Islet of Langerhans (tissue), 1 donor: ENCODE measurements around the gene PARD3.

Source experiments
- FAIRE-seq: peaks from one replicate; lab custom pipeline; 2011; peaks lifted over from hg19 to GRCh38; lab: Jason Lieb, UNC

PARD3 gene

DNA sequence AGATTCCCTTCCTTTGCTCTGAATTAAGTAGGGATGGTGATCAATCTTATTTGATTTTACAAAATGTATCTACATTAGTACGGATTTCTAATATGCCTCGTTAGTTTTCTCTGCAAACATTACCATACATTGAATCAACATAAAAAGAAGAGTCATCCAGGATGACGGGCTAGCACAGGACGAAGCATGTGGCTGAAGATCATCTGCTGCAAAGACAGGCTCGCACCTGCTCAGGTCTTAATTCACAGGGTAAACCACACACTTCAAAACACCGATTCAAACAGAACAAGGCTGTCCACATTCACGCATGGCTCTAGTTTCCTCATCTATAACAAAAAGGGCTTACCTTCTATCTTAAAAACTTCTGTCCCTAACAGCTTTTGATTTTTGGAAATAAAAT lies 323.0 kb downstream of the PARD3 start:
- FAIRE-seq, result peak; percentile 72

DNA sequence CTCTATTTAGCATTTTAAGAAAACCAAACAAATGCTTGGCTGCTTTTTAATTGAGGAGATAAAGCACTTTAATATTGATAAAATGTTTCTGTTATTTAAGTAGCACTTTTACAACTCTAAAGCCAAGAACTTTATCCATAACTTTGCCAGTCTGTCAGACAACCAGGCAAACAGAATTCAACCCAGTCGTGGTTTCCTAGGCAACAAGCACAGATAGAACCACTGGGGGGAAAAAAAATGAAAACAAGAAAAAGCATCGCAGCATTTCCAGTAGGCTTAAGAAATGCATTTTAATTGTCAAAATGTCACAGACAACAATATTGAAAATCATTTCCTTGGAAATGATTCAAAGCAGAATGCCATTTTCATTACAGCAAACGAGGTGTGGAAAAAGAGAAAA lies 323.4 kb downstream of the PARD3 start:
- no peak for FAIRE-seq

DNA sequence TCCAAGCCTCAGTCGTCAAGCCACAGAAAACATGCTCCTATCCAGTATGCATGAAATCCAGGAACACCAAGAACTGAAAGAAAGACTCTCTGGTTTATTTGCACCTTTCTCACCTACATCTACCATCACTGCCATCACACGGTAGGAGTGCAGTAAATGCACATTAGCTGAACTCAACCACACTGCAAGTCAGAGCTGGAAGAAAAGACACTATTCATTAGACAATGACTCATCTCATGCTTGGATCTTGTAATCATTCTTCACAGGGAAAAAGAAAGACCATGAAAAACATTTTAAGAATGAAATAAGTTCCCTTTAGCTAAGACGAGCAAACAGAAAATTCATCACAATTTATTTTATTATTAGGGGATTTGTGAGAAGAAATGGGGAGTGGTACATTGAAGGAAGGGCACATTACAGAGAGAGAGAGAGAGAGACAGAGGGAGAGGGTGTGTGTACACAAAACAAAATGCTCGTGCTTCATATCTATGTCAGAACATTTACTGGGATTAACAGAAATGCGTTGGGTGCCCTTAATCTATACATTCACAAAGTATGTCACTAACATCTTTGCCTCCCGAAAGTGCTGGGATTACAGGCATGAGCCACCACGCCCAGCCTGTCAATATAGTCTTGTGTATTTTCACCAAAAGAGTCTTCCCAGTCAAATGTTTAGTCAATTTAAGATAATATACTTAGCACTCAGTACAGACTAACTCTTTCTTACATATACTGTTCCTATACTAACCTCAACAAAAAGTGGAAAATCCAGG lies 324.9 kb downstream of the PARD3 start:
- FAIRE-seq, result no peak

DNA sequence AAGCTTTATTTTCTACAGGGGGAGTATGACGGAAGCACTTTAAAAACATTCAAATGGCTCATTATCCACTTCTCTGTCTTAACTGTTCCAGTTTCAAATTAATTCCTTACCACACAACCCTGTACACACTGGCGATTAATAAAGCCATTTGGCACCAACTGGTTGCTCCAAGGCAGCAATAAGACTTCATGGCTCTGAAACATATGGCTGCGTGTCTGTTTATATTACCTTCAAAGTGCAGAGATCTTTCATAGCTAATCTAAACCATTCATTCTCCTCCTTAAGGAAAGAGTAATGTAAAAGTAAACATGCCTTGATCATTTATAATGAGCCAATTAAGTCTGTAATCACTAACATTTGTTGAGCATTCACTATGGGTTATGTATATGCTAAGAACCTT lies 325.7 kb downstream of the PARD3 start:
- no peak for FAIRE-seq

DNA sequence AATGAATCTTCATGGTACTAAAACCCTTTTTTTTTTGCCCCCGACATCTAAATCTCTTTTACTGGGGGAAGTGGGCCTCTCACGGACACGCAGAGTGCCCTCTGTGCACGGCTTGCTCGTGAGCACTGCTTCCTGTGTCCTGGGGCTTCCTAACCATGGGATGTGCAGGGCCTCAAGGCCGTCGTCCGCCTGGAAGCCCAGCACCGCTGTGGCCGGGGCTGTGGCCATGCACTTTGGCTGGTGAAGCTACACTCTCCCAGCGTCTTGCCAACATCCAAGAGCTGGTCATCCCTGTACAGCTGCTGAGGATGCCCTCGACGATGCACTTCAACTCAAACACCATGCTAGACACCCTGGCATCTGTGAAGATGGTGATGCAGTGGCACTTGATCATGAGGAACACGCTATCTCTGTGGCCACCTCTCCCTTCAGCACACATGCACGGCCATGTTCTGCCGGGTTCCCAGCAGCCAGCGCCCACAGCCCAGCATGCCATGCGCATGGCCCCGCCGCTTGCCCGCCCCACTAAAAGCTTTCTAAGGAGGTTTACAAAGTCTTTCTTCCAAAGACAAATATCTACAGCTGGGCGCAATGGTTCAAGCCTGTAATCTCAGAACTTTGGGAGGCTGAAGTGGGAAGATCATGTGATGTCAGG lies 326.5 kb downstream of the PARD3 start:
- FAIRE-seq, result no peak

DNA sequence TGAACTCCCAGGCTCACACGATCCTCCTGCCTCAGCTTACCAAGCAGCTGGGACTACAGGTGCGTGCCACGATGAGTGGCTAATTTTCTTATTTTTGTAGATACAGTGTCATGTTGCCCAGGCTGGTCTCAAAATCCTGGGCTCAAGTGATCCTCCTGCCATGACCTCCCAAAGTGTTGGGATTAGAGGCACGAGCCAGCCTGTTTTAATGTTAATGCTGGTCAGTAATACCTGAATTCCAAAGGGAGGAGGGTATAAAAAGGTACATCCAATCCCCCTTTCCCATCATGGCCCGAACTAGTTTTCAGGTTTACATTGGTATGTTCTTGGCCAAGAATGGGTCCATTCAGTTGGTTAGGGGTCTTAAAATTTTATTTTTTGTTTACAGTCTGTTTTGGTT lies 329.1 kb downstream of the PARD3 start:
- FAIRE-seq, result no peak

DNA sequence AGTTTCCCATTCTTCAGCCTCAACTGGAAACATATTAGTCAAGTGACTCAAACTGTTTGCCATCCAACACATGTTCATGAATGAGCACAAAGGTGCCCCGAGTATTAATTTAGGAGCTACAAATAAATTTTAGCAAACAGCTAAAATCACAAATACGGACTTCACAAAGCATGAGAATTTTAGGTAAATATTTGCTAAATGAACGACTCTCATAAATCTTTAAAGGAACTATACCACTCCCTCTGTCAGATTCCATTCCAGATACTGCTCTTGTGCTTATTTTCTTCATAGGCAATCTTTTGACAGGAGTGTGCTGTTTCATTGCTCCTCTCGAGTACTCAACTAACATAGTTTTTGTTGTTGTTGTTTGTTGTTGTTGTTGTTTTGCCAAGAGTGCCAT lies 330.9 kb downstream of the PARD3 start:
- FAIRE-seq, result no peak

DNA sequence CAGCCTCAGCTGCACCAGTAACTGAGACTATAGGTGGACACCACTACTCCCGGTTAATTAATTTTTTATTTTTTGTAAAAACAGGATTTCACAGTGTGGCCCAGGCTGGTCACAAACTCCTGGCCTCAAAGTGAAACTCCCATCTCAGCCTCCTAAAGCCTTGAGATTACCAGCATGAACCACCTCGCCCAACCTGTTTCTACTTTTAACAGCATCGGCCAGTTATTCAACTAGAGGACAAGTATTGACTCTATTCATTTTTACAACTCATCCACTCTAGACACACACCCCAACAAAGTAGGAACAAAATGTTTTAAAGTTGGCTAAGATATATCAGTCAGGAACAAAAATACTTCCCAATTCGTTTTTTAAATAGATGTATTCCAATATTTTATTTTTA lies 334.8 kb downstream of the PARD3 start:
- FAIRE-seq, result no peak

DNA sequence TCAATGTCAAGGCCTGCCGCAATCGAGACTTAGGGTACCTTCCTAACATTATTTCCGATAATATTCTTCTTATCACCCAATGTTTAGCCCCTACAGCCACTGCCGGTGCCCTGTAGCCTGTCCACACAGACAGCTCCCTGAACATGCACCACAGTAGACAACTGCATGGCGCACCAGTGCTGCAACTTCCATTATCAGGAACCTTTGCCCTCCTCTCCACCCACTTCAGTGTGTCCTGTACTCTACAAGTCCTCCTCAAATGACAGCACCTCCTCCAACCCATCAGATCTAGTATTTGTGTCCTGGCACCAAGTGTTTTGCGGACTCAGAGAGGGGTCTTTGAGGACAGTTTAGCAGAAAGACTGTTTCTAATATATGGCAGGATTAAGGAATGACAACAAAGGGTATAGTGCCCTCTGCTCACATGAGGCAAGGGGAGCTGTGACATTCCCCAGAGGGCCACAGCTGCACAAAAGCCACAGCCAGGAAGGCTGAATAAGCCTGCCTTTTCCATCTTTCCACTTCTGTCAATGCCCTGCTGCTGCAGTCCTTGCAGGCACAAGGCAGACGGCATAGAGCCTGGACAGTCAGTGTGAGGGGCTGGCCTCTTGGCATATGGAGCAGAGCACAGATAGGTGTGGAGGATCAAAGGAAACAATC lies 335.4 kb downstream of the PARD3 start:
- no peak for FAIRE-seq

DNA sequence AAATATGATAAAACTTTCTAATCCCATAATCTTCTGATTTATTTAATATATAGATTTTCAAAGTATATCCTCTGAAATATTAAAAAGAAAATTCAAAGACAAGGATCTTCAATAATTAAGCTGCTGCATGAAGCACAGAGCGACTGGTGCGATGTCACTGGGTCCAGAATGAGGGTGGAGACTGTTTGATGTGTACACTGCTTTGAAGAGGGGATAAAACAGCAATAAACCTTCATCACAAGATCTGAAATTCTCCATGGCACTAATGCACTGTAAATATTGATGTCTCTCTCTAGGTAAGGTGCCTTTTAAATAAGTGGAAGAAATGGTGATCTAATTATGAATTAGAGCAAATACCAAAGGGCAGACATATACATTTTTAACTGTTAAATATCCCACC lies 337.8 kb downstream of the PARD3 start:
- FAIRE-seq, result peak; percentile 30

DNA sequence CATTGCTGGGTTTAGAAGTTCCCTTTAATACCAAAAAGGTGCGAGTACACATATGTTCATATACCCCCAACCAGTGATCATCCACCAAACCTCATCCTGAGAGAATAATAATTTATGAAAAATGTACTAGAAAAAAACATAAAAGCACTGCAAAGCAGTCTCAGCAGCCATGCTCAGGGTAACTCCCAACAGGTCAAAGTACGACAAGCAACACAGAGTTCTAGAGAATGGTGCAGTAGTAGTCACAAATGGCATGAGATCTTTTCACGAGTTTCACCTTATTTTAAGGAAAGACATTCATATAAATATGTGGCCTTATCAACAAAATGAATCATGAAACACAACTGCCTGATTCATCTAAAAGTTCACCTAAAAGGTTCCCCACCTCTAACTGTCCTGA lies 338.5 kb downstream of the PARD3 start:
- no peak for FAIRE-seq

DNA sequence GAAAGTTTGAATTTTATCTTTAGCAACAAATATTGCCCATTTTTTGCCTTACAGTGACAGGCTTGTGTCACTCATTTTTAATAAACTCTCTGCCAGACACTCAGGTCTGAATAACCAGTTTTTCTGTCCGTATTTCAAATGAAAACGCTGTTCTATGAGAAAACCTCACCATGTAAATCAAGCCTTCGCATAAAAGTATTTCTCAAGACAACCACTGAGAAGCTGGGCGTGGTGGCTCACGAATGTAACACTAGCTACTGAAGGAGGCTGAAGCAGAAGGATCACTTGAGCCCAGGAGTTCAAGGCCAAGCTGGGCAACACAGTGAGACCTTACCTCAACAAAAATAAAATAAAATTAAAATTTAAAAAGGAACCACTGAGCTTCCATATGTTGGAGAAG lies 339.3 kb downstream of the PARD3 start:
- FAIRE-seq, result no peak

DNA sequence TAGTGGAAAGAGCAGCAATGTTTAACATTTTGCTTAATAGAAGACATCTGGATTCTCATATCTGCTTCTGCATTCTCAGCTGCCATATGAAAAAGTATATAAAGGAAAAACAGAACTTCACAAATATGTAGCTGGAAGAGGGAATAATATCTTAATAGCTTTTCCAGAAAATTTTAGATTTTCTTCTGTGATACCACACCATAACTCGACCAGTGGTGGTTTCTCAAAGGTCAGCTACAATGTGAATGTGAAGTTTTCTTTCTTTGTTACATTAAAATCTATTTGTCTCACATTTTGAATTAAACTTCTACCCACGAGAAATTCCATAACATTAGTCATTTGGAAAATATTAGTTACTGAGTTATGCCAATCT lies 339.8 kb downstream of the PARD3 start:
- no peak for FAIRE-seq

DNA sequence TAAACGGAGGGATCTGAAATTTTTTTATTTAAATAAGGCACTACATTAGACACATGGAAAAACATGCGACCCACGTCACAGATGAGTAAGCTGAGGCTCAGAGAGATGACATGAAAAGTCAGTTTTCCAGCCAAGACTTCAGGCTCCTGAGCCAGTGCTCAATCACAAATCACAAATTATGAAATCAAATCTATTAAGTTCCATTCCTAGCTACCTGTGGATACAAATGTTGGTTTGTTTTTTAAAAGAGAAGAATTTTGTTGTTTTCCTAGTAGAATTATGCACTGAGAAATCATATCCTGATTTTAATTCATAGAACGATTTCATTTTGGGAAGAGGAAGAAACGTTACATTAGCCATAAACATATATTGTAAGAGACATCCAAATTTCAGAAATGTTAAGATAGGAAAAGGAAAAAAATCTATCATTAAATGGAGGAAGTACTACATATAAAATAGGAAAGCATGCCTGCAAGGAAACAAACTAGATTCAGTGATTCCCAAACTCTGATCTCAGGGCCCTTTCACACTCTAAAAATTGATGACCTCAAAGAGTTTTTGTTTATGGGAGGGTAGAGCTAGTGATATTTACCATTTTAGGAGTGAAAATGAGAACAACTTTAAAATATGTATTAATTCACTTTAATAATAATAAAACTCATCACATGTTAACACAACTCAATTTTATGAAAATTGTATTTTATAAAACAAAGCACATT lies 340.4 kb downstream of the PARD3 start:
- peak; percentile 27 for FAIRE-seq

DNA sequence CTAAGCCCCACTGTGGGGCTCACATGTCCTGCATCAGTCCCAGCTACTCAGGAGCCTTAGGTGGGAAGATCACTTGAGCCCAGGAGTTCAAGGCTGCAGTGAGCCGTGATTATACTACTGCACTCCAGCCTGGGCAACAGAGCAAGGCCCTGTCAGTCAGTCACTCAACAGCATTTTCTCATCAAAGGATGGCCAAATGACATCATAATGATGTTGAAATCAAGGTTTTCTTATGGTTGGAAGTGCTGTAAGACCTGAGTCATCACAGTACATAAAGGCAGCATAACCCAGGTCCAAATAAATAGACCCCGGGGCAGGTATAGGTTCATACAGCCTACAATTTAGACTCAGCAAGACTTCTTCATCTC lies 341.1 kb downstream of the PARD3 start:
- no peak for FAIRE-seq

DNA sequence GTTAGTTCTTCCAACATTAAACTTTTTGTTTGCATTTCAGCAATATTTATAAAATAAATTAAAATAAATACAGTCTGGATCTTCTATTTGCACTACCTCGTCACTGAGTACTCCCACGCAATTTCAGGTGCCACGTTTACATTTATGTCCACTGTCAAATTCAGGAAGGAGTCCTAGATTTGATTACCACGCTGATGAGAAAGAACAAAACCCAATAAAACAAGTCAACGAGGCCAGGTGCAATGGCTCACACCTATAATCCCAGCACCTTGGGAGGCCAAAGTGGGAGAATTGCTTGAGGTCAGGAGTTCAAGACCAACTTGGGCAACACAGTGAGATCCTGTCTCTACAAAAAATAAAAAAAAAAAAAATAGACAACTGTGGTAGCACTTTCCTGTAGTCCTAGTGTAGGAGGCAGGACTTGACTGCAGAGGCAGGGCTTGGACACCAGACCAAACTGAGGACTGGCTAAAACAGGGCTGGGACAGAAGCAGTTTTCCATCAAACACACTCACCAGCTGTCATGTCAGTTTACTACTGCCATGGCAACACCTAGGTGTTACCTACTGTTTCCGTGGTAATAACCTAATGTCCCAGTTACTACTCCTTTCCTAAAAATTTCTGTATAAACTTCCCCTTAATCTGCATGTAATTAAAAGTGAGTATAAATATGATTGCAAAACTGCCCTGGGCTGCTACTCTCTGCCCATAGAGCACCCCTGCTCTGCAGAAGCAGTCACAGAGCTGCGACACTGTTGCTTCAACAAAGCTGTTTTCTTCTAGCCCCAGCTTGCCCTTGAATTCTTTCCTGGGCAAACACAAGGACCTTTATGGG lies 341.7 kb downstream of the PARD3 start:
- no peak for FAIRE-seq

DNA sequence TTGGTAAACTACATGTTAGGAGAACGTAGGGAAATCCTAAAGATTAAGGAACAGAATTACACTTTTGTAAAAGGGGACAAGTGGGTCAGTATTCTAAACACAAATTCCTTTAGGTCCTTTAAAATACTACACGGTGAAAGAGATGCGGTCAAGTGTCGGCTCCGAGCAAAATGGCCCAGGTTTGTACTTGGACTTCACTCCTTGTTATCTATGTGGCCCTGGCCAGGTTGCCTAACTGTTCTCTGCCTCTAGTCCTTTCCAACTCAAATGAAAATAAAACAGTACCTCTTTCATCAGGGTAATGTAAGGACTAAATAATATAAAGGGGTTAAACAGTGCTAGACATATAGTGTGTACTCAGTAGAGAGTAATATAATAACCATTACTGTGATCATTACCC lies 344.8 kb downstream of the PARD3 start:
- FAIRE-seq, result no peak

DNA sequence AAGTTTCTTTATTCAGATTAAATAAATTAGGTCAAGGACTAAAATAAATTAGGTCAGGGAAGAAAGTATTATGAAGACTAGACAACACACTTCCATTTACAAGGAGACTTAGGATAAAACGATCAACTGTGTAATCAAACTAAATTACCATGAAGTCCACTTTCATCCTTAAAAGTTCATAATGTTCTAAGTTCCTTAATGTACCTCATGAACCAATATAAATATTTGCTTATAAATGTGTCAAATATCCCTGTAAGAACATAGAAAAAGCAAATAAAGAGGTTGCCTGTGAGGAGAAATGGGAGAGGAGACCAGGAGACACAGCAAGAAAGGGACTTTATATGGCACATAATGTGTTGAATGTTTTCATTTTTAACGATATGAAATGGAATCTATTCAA lies 345.6 kb downstream of the PARD3 start:
- peak; percentile 79 for FAIRE-seq

DNA sequence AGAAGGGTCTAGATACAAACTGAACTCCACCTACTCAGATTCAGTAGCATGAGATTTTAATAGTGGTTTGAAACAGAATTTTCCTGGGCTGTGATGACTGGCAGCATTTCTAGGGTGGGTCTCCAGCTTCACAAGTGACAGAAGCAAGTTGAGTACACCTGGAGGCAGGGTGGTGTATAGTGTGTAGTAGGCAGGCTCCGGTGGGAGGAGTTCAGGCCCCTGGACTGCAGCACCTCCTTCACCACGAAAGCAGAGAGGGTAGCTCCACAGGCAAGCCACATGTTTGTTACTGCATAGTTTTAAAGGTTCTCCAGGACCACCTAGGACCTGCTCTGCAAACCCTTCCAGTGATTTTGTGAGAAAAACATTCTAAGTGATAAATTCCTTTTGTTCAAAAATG lies 347.2 kb downstream of the PARD3 start:
- FAIRE-seq, result no peak

DNA sequence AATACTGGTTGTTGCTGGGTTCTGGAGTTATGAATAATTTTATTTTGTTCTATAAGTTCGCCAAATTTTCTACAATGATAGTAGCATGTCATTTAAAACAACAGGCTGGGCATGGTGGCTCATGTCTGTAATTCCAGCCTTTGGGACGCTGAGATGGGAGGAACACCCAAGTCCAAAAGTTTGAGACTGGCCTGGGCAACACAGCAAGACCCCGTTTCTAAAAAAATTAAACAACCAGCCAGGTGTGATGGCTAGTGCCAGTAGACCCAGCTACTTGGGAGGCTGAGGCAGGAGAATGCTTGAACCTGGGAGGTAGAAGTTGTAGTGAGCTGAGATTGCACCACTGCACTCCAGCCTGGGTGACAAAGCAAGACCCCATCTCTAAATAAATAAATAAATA lies 347.7 kb downstream of the PARD3 start:
- FAIRE-seq, result no peak

DNA sequence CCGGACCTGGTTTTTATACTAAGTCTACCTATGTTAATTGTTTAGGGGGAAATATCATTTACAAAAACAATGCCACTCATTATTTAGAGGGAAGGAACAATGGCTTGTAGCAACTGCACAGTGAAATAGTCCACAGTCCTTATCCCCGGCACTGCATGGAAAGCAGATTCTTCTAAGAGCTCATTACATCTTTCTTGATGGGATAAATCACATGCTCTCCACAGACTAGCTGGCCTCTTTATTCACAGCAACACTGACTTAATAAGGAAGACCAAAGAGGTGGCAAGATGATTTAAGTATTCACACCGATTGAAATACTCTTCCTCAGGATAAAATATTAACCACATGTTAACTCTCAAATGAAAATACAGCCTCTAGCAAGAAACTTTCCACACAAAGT lies 349.4 kb downstream of the PARD3 start:
- FAIRE-seq, result no peak

DNA sequence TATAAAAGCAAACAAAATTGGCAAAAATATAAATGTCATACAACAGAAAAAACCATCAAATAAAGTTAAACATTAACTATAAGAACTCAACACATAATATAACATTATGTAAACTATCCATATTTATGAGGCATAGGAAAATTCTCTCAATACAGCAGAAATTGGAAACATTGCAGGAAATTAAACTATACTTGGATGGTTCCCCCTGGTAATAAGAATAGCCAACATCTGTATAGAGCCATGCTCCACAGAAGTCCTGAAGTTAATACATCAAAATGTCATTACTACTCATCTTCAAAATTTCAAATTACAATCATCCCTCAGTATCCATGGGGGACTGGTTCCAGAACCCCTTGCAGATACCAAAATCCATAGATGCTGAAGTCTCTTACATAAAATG lies 350.5 kb downstream of the PARD3 start:
- FAIRE-seq, result no peak
